ENCODE results near the gene RTN4IP1.
A peak's percentile ranks its signal among the peaks of the same experiment; 100 is the strongest.

RTN4IP1 gene

DNA sequence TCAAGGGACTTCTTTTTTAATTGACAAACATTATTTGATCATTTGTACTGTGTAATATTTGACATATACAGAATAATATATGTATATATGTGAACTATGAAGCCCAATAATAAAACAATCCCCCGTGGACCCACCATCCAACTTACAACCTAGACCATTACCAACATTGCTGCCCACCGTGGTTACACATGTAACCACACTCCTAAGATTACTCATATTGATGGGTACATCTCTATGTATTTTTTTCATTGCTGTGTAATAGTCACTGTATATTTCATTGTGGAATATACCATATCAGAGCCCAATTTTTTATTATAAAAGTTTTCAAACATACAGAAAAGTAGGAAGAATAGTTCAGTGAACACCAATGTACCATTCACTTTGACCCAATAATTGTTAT lies 94.3 kb downstream of the RTN4IP1 start:
- peaks cover 2 to 3% of the 10 kb centered on the region in 2 experiments for H3K4me1 ChIP-seq (ENCODE audit: control insufficient read depth in 1 of 2, insufficient read depth in 2 of 2, low read length in 2 of 2)
- H3K9me3 ChIP-seq (ENCODE audit: insufficient read depth, low read depth, low read length): no peaks in the 10 kb centered on the region
- no peak overlapping the region for H4K91ac ChIP-seq (ENCODE audit: low read depth, low read length)
- DNase-seq: no peak
- no peak overlapping the region for H3K4me3 ChIP-seq (ENCODE audit: low read depth, low read length)
- no peaks in the 10 kb centered on the region for H3K27me3 ChIP-seq (ENCODE audit: insufficient read depth, low read length)
- no peak overlapping the region for H2AK5ac ChIP-seq (ENCODE audit: low read length)
- no peak overlapping the region for H2BK12ac ChIP-seq (ENCODE audit: low read length)
- no peak overlapping the region for H2BK5ac ChIP-seq (ENCODE audit: low read depth, low read length, poor library complexity)
- no peak overlapping the region for H3K9ac ChIP-seq (ENCODE audit: low read length)
- no peak overlapping the region for H2BK120ac ChIP-seq (ENCODE audit: insufficient read depth, low read length, poor library complexity)
- H2AFZ ChIP-seq (ENCODE audit: insufficient read depth, low read length, poor library complexity): no peak overlapping the region
- H3K23ac ChIP-seq (ENCODE audit: low read length): no peak overlapping the region
- no peak overlapping the region for H3K18ac ChIP-seq (ENCODE audit: low read length)
- no peaks in the 10 kb centered on the region for H3K79me2 ChIP-seq (ENCODE audit: control insufficient read depth, insufficient read depth, low read length, poor library complexity)
- H3K27ac ChIP-seq (ENCODE audit: low read depth, low read length): no peak overlapping the region
- no peak overlapping the region for H4K8ac ChIP-seq (ENCODE audit: low read depth, low read length)
- no CpG with 5 or more reads among the region's 2 CpGs for WGBS (ENCODE audit: extremely low coverage, insufficient coverage, insufficient read length)
- H3K4ac ChIP-seq (ENCODE audit: low read depth, low read length): no peak overlapping the region
- H3K36me3 ChIP-seq (ENCODE audit: control insufficient read depth in 1 of 2, insufficient read depth in 2 of 2, low read length in 2 of 2): no peaks in the 10 kb centered on the region
- no peaks in the 10 kb centered on the region for H3K79me1 ChIP-seq (ENCODE audit: low read length)
- H3K14ac ChIP-seq (ENCODE audit: low read length): no peak overlapping the region
- H4K12ac ChIP-seq (ENCODE audit: low read depth, low read length): no peak overlapping the region
- no peak overlapping the region for H3K4me2 ChIP-seq (ENCODE audit: low read length)

DNA sequence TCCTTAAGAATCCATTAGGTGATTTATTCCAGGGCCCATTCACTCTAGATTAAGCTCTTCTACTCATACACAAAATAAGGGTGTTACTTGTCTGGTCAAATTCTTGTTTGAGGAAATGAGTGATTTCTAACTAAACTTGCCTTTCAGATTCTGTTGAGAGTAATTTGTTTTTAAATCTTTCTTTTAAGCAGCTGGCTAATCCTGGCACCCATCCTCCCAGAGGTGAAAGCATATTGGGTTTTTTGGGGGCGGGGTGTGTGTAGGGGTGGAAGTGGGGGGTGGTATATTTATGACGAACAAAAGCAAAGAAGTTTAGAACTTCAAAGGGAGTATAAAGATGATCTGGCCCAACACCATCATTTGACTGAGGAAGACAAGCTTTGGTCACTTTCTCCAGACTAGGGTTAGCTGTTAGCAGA lies 94.7 kb downstream of the RTN4IP1 start:
- Histone ChIP-seq H4K12ac (ENCODE audit: low read depth, low read length) (no peak overlapping the region), H3K4me3 (ENCODE audit: low read depth, low read length) (no peak overlapping the region), H3K36me3 (ENCODE audit: control insufficient read depth in 1 of 2, insufficient read depth in 2 of 2, low read length in 2 of 2) (no peaks in the 10 kb centered on the region), H3K9ac (ENCODE audit: low read length) (no peak overlapping the region), H3K9me3 (ENCODE audit: insufficient read depth, low read depth, low read length) (no peaks in the 10 kb centered on the region), H3K79me1 (ENCODE audit: low read length) (no peaks in the 10 kb centered on the region), H3K14ac (ENCODE audit: low read length) (no peak overlapping the region), H2BK5ac (ENCODE audit: low read depth, low read length, poor library complexity) (no peak overlapping the region), H2AK5ac (ENCODE audit: low read length) (no peak overlapping the region), H3K23ac (ENCODE audit: low read length) (no peak overlapping the region), H2AFZ (ENCODE audit: insufficient read depth, low read length, poor library complexity) (no peak overlapping the region), H3K27me3 (ENCODE audit: insufficient read depth, low read length) (no peaks in the 10 kb centered on the region), H4K91ac (ENCODE audit: low read depth, low read length) (no peak overlapping the region), H2BK12ac (ENCODE audit: low read length) (no peak overlapping the region), H3K18ac (ENCODE audit: low read length) (no peak overlapping the region), H4K8ac (ENCODE audit: low read depth, low read length) (no peak overlapping the region), H3K27ac (ENCODE audit: low read depth, low read length) (no peak overlapping the region), H3K4me1 (ENCODE audit: control insufficient read depth in 1 of 2, insufficient read depth in 2 of 2, low read length in 2 of 2) (peaks cover 0 to 3% of the 10 kb centered on the region in 2 experiments), H3K79me2 (ENCODE audit: control insufficient read depth, insufficient read depth, low read length, poor library complexity) (no peaks in the 10 kb centered on the region), H2BK120ac (ENCODE audit: insufficient read depth, low read length, poor library complexity) (no peak overlapping the region), H3K4ac (ENCODE audit: low read depth, low read length) (no peak overlapping the region), H3K4me2 (ENCODE audit: low read length) (no peak overlapping the region)
- no peak for DNase-seq
- WGBS (ENCODE audit: extremely low coverage, insufficient coverage, insufficient read length): 100% methylated on average over 2 of the region's 2 CpGs

DNA sequence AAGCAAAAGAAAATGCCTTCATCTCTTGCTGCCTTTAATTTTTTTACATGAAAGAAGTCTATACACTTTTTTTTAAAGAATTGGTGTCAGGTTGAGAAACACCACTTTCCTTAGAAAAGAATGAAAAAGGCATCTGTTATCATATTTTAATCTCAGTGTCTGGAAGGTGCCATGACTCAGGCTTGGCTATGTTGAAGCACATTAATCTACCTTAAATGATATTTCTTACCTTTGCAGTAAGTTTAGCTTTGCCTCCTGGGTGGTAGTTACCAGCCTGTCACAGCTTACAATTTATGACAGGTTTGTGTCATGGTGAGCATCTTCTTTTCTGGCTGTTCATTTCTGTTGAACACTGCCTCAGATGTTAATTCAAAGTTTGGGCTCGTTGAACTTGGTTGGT lies 95.3 kb downstream of the RTN4IP1 start:
- no peak overlapping the region for H3K23ac ChIP-seq (ENCODE audit: low read length)
- no peak overlapping the region for H3K27ac ChIP-seq (ENCODE audit: low read depth, low read length)
- peaks cover 0 to 3% of the 10 kb centered on the region in 2 experiments for H3K4me1 ChIP-seq (ENCODE audit: control insufficient read depth in 1 of 2, insufficient read depth in 2 of 2, low read length in 2 of 2)
- H3K79me2 ChIP-seq (ENCODE audit: control insufficient read depth, insufficient read depth, low read length, poor library complexity): no peaks in the 10 kb centered on the region
- H3K79me1 ChIP-seq (ENCODE audit: low read length): no peaks in the 10 kb centered on the region
- no CpG with 5 or more reads among the region's 1 CpG for WGBS (ENCODE audit: extremely low coverage, insufficient coverage, insufficient read length)
- H2AK5ac ChIP-seq (ENCODE audit: low read length): no peak overlapping the region
- H3K18ac ChIP-seq (ENCODE audit: low read length): no peak overlapping the region
- no peak overlapping the region for H2BK12ac ChIP-seq (ENCODE audit: low read length)
- H3K9me3 ChIP-seq (ENCODE audit: insufficient read depth, low read depth, low read length): no peaks in the 10 kb centered on the region
- no peak overlapping the region for H4K91ac ChIP-seq (ENCODE audit: low read depth, low read length)
- H2BK5ac ChIP-seq (ENCODE audit: low read depth, low read length, poor library complexity): no peak overlapping the region
- no peak overlapping the region for H4K12ac ChIP-seq (ENCODE audit: low read depth, low read length)
- DNase-seq: peak; percentile 45 to 74
- H4K8ac ChIP-seq (ENCODE audit: low read depth, low read length): no peak overlapping the region
- H2AFZ ChIP-seq (ENCODE audit: insufficient read depth, low read length, poor library complexity): no peak overlapping the region
- no peak overlapping the region for H3K4me3 ChIP-seq (ENCODE audit: low read depth, low read length)
- no peaks in the 10 kb centered on the region for H3K27me3 ChIP-seq (ENCODE audit: insufficient read depth, low read length)
- H3K36me3 ChIP-seq (ENCODE audit: control insufficient read depth in 1 of 2, insufficient read depth in 2 of 2, low read length in 2 of 2): no peaks in the 10 kb centered on the region
- H3K4me2 ChIP-seq (ENCODE audit: low read length): no peak overlapping the region
- H2BK120ac ChIP-seq (ENCODE audit: insufficient read depth, low read length, poor library complexity): no peak overlapping the region
- H3K14ac ChIP-seq (ENCODE audit: low read length): no peak overlapping the region
- no peak overlapping the region for H3K9ac ChIP-seq (ENCODE audit: low read length)
- H3K4ac ChIP-seq (ENCODE audit: low read depth, low read length): no peak overlapping the region

DNA sequence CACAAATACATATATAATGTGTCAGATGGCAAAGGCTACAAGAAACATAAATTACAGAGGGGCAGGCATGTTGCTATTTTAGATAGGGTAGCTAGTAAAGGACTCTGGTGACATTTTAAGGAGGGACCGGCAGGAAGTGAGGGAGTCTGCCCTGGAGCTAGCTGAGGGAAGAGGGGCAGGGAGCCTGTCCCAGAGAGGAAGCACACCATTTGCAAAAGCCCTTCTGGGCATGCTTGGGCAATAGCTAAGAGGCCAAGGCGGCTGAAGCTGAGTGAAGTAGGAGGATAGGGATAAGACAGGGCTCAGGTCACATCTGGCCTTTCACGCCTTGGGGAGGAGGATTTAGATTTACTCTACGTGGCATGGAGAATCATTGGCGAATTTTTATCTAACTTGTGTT lies 96.2 kb downstream of the RTN4IP1 start:
- no peak overlapping the region for H3K27ac ChIP-seq (ENCODE audit: low read depth, low read length)
- no peak overlapping the region for H2BK12ac ChIP-seq (ENCODE audit: low read length)
- H3K14ac ChIP-seq (ENCODE audit: low read length): no peak overlapping the region
- no peak overlapping the region for H2BK120ac ChIP-seq (ENCODE audit: insufficient read depth, low read length, poor library complexity)
- H3K36me3 ChIP-seq (ENCODE audit: control insufficient read depth in 1 of 2, insufficient read depth in 2 of 2, low read length in 2 of 2): no peaks in the 10 kb centered on the region
- no CpG with 5 or more reads among the region's 5 CpGs for WGBS (ENCODE audit: extremely low coverage, insufficient coverage, insufficient read length)
- H3K4ac ChIP-seq (ENCODE audit: low read depth, low read length): no peak overlapping the region
- no peak overlapping the region for H2AFZ ChIP-seq (ENCODE audit: insufficient read depth, low read length, poor library complexity)
- H3K23ac ChIP-seq (ENCODE audit: low read length): no peak overlapping the region
- H2BK5ac ChIP-seq (ENCODE audit: low read depth, low read length, poor library complexity): no peak overlapping the region
- no peaks in the 10 kb centered on the region for H3K27me3 ChIP-seq (ENCODE audit: insufficient read depth, low read length)
- H4K91ac ChIP-seq (ENCODE audit: low read depth, low read length): no peak overlapping the region
- H3K79me2 ChIP-seq (ENCODE audit: control insufficient read depth, insufficient read depth, low read length, poor library complexity): no peaks in the 10 kb centered on the region
- H2AK5ac ChIP-seq (ENCODE audit: low read length): no peak overlapping the region
- H4K8ac ChIP-seq (ENCODE audit: low read depth, low read length): no peak overlapping the region
- no peak overlapping the region for H3K18ac ChIP-seq (ENCODE audit: low read length)
- no peak overlapping the region for H3K9ac ChIP-seq (ENCODE audit: low read length)
- DNase-seq: peak; percentile 51 to 56
- H3K4me3 ChIP-seq (ENCODE audit: low read depth, low read length): no peak overlapping the region
- no peak overlapping the region for H3K4me2 ChIP-seq (ENCODE audit: low read length)
- peaks cover 0 to 3% of the 10 kb centered on the region in 2 experiments for H3K4me1 ChIP-seq (ENCODE audit: control insufficient read depth in 1 of 2, insufficient read depth in 2 of 2, low read length in 2 of 2)
- H4K12ac ChIP-seq (ENCODE audit: low read depth, low read length): no peak overlapping the region
- no peaks in the 10 kb centered on the region for H3K9me3 ChIP-seq (ENCODE audit: insufficient read depth, low read depth, low read length)
- H3K79me1 ChIP-seq (ENCODE audit: low read length): no peaks in the 10 kb centered on the region
